SK-N-SH (cell line): ENCODE results near the gene UGT1A10. TPM values are rescaled to one million over a fixed set of nuclear protein-coding genes. Genes with fewer than 3 reads are reported as not detected.

Source experiments
- CTCF ChIA-PET: fragments of 300-600, 350-600 bp; formaldehyde crosslinking; extraction: SDS; loops from one replicate; lab custom pipeline; 2021; lab: Yijun Ruan, JAX
- POLR2A ChIA-PET: fragments of 350-600 bp; sonication (Branson Sonifier 250); formaldehyde crosslinking; extraction: SDS; loops from one replicate; lab custom pipeline; 2020; ENCODE audit warnings: antibody characterized with exemption, inconsistent platforms; lab: Yijun Ruan, JAX
- DNase-seq: peaks from one replicate; pipeline ENCODE4 v3.0.0; 2012
- H2AFZ ChIP-seq: fragments of 200-600 bp; sonication (generic); 2 replicates; pipeline ENCODE4 v1.8.1; 2016; ENCODE audit warnings: antibody characterized with exemption, mild to moderate bottlenecking, low read depth
- H3F3A ChIP-seq: fragments of 200-600 bp; sonication (generic); replicated peaks from 2 replicates; pipeline ENCODE3; 2016; ENCODE audit warnings: antibody characterized with exemption, mild to moderate bottlenecking; ENCODE audit not compliant: insufficient read depth
- H3K27ac ChIP-seq, 2 experiments: fragments of 200-500 bp in 1 of 2; fragments of 200-600 bp in 1 of 2; sonication (Bioruptor generic) in 1 of 2; sonication (generic), shearing (Covaris generic) in 1 of 2; 2 replicates each; pipeline versions ENCODE4 v1.5.1 to v1.6.1; 2014 to 2016; ENCODE audit warnings: low read depth in 2 of 2, inconsistent platforms in 1 of 2, low read length in 1 of 2, mild to moderate bottlenecking in 1 of 2, mixed read lengths in 1 of 2
- H3K27me3 ChIP-seq: fragments of 200-600 bp; sonication (generic), shearing (Covaris generic); 2 replicates; pipeline ENCODE4 v1.6.1; 2016; ENCODE audit warnings: mixed run types; ENCODE audit not compliant: insufficient read depth
- H3K36me3 ChIP-seq, 2 experiments: fragments of 200-500 bp in 1 of 2; fragments of 200-600 bp in 1 of 2; sonication (Bioruptor generic) in 1 of 2; sonication (generic) in 1 of 2; replicated peaks in 1 of 2; 2 replicates each; pipeline versions ENCODE3 to v1.5.1; 2014 to 2016; ENCODE audit warnings: low read length in 1 of 2, mild to moderate bottlenecking in 1 of 2; ENCODE audit not compliant: insufficient read depth in 2 of 2, control insufficient read depth in 1 of 2
- H3K4me1 ChIP-seq, 2 experiments: fragments of 200-500 bp in 1 of 2; fragments of 200-600 bp in 1 of 2; sonication (Bioruptor generic) in 1 of 2; sonication (generic), shearing (Covaris generic) in 1 of 2; 2 replicates each; pipeline versions ENCODE4 v1.5.1 to v1.6.1; 2014 to 2016; ENCODE audit warnings: low read depth in 1 of 2, low read length in 1 of 2, mixed run types in 1 of 2; ENCODE audit not compliant: insufficient read depth in 2 of 2, control insufficient read depth in 1 of 2
- H3K4me2 ChIP-seq: fragments of 200-600 bp; sonication (generic), shearing (Covaris generic); 2 replicates; pipeline ENCODE4 v1.6.1; 2017; ENCODE audit warnings: mixed run types
- H3K4me3 ChIP-seq, 2 experiments: fragments of 200-500 bp in 1 of 2; fragments of 200-600 bp in 1 of 2; sonication (Bioruptor generic) in 1 of 2; sonication (generic), shearing (Covaris generic) in 1 of 2; 2 replicates each; pipeline versions ENCODE4 v1.5.1 to v1.8.1; 2014 to 2016; ENCODE audit warnings: low read depth in 2 of 2, inconsistent platforms in 1 of 2, low read length in 1 of 2, mild to moderate bottlenecking in 1 of 2, mixed read lengths in 1 of 2, moderate library complexity in 1 of 2
- H3K79me2 ChIP-seq: fragments of 200-600 bp; sonication (generic); 2 replicates; pipeline ENCODE4 v1.8.1; 2017; ENCODE audit warnings: mild to moderate bottlenecking; ENCODE audit not compliant: insufficient read depth
- H3K9ac ChIP-seq: fragments of 200-600 bp; sonication (generic); 2 replicates; pipeline ENCODE4 v1.6.1; 2017; ENCODE audit warnings: mixed run types
- H3K9me2 ChIP-seq: fragments of 200-600 bp; sonication (generic); 2 replicates; pipeline ENCODE4 v1.6.1; 2017; ENCODE audit warnings: mixed run types
- H3K9me3 ChIP-seq: fragments of 200-600 bp; sonication (generic); 2 replicates; pipeline ENCODE4 v1.6.1; 2017; ENCODE audit warnings: mixed run types, mild to moderate bottlenecking, moderate library complexity
- H4K20me1 ChIP-seq: fragments of 200-600 bp; sonication (generic); 2 replicates; pipeline ENCODE4 v1.6.1; 2017; ENCODE audit warnings: mild to moderate bottlenecking, mixed run types; ENCODE audit not compliant: insufficient read depth
- CHD2 ChIP-seq: fragments of 150-350 bp; IDR thresholded peaks from 2 replicates; pipeline ENCODE4 v1.6.1; 2018; ENCODE audit warnings: low read length; ENCODE audit not compliant: partially characterized antibody
- ELF1 ChIP-seq: IDR thresholded peaks from 2 replicates; pipeline ENCODE4 v1.4.0; 2012
- EZH2phosphoT487 ChIP-seq: fragments of 200-600 bp; sonication (generic); IDR thresholded peaks from 2 replicates; pipeline ENCODE4 v1.6.1; 2017; ENCODE audit warnings: low read depth, mixed run types, mild to moderate bottlenecking, antibody characterized with exemption, moderate library complexity, borderline replicate concordance
- FOXM1 ChIP-seq: IDR thresholded peaks from 2 replicates; pipeline ENCODE4 v1.4.0; 2012; ENCODE audit warnings: low read depth, mild to moderate bottlenecking
- GABPA ChIP-seq: IDR thresholded peaks from 2 replicates; pipeline ENCODE4 v1.4.0; 2012; ENCODE audit warnings: low read depth, mild to moderate bottlenecking
- JUND ChIP-seq: IDR thresholded peaks from 2 replicates; pipeline ENCODE4 v1.4.0; 2012
- MEF2A ChIP-seq: IDR thresholded peaks from 2 replicates; pipeline ENCODE4 v1.4.0; 2012; ENCODE audit warnings: low read depth, borderline replicate concordance
- NRF1 ChIP-seq: IDR thresholded peaks from 2 replicates; pipeline ENCODE4 v1.6.1; 2012; ENCODE audit warnings: low read depth, mild to moderate bottlenecking, low read length
- POLR2AphosphoS5 ChIP-seq: IDR thresholded peaks from 2 replicates; pipeline ENCODE4 v1.6.1; 2012; ENCODE audit warnings: low read depth, low read length
- RCOR1 ChIP-seq: fragments of 150-350 bp; IDR thresholded peaks from 2 replicates; pipeline ENCODE4 v1.6.1; 2017; ENCODE audit warnings: antibody characterized with exemption, low read length
- SIN3A ChIP-seq: IDR thresholded peaks from 2 replicates; pipeline ENCODE4 v1.6.1; 2012; ENCODE audit warnings: low read depth, mild to moderate bottlenecking, low read length, moderate library complexity, borderline replicate concordance
- TAF1 ChIP-seq: IDR thresholded peaks from 2 replicates; pipeline ENCODE4 v1.6.1; 2012; ENCODE audit warnings: low read depth, mild to moderate bottlenecking, low read length, moderate library complexity, borderline replicate concordance
- TEAD4 ChIP-seq: IDR thresholded peaks from 2 replicates; pipeline ENCODE4 v1.4.0; 2012; ENCODE audit warnings: mild to moderate bottlenecking, borderline replicate concordance; ENCODE audit not compliant: insufficient read depth
- YY1 ChIP-seq: IDR thresholded peaks from 2 replicates; pipeline ENCODE4 v1.4.0; 2012; ENCODE audit warnings: low read depth, mild to moderate bottlenecking
- polyA plus RNA-seq, 3 experiments: library from polyadenylated mRNA; depleted of rRNA; stranded (reverse); fragments of >200 nt; gene quantifications; 2 replicates each; pipeline ENCODE4 v1.2.3, GENCODE V29; 2012
- TF ChIP-seq, protein P1 (sequence below): IDR thresholded peaks from 2 replicates; pipeline ENCODE4 v1.6.1; 2012; ENCODE audit warnings: mild to moderate bottlenecking, low read depth, low read length, moderate library complexity
- TF ChIP-seq, protein P2 (sequence below): IDR thresholded peaks from 2 replicates; pipeline ENCODE4 v1.4.0; 2012; ENCODE audit warnings: low read depth, borderline replicate concordance

The UGT1A10 gene
- polyA plus RNA-seq, 1 of the 3 experiments (the other 2 are of a cell fraction), result not detected

DNA sequence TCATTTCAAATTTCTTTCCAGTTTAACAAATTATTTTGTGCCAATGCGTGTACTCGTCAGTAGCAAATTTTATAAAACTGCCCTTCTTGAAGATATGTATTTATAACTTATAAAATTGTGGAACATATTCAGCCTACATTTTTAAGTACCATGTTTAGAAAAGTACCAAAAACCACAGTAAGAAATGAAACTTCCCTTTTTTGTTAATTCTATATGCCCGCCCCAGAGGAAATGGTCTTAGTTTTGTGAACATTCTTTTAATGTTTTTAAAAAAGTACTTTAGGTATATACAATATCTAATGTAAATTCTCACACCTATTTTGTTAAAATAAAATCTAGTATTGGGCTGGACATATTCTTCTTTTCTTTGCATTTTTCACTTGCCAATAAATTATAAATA, 36.6 kb downstream of the UGT1A10 start (continued):
- TF ChIP-seq EZH2phosphoT487 (no peak), YY1 (no peak), FOXM1 (no peak)

DNA sequence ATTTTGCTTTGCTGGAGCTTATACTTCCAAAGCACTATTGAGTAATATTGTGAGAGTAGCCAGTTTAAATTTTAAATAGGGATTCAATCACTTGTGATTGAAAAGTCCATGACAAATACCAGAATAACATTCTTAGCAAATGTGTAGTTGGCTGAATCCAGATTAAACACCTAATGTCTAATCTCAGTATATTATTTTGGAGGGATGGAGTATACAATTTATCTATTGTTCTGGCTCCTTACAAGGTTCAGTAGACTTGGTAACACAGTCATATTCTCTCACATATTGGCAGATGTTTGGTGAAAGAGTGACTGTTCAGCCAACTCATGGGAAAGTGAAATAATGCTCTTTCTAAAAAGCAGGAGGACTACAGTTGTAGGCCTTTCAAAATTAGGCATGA, 37.6 kb downstream of the UGT1A10 start:
- POLR2A ChIA-PET, result no interaction called here

More for the DNA sequence above, 37.6 kb downstream of the UGT1A10 start:
- Histone ChIP-seq H3K4me1 (no peaks in the 10 kb centered on the region), H3K36me3 (no peaks in the 10 kb centered on the region), H3K9ac (no peak overlapping the region), H3F3A (no peaks in the 10 kb centered on the region), H3K4me3 (no peak overlapping the region), H3K4me2 (no peak overlapping the region), H4K20me1 (no peaks in the 10 kb centered on the region), H2AFZ (no peak overlapping the region), H3K27ac (no peak overlapping the region), H3K9me2 (no peaks in the 10 kb centered on the region), H3K9me3 (no peaks in the 10 kb centered on the region), H3K27me3 (no peaks in the 10 kb centered on the region), H3K79me2 (no peaks in the 10 kb centered on the region)
- CTCF ChIA-PET, result no interaction called here
- no peak for DNase-seq
- no peak for TF ChIP-seq CHD2
- no peak for TF ChIP-seq RCOR1
- TF ChIP-seq POLR2AphosphoS5, result no peak
- TF ChIP-seq MEF2A, result no peak
- TF ChIP-seq FOXM1, result no peak
- TF ChIP-seq, protein P1, sequence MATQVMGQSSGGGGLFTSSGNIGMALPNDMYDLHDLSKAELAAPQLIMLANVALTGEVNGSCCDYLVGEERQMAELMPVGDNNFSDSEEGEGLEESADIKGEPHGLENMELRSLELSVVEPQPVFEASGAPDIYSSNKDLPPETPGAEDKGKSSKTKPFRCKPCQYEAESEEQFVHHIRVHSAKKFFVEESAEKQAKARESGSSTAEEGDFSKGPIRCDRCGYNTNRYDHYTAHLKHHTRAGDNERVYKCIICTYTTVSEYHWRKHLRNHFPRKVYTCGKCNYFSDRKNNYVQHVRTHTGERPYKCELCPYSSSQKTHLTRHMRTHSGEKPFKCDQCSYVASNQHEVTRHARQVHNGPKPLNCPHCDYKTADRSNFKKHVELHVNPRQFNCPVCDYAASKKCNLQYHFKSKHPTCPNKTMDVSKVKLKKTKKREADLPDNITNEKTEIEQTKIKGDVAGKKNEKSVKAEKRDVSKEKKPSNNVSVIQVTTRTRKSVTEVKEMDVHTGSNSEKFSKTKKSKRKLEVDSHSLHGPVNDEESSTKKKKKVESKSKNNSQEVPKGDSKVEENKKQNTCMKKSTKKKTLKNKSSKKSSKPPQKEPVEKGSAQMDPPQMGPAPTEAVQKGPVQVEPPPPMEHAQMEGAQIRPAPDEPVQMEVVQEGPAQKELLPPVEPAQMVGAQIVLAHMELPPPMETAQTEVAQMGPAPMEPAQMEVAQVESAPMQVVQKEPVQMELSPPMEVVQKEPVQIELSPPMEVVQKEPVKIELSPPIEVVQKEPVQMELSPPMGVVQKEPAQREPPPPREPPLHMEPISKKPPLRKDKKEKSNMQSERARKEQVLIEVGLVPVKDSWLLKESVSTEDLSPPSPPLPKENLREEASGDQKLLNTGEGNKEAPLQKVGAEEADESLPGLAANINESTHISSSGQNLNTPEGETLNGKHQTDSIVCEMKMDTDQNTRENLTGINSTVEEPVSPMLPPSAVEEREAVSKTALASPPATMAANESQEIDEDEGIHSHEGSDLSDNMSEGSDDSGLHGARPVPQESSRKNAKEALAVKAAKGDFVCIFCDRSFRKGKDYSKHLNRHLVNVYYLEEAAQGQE, result no peak
- TF ChIP-seq SIN3A, result no peak
- no peak for TF ChIP-seq EZH2phosphoT487
- no peak for TF ChIP-seq ELF1
- no peak for TF ChIP-seq TEAD4
- TF ChIP-seq, protein P2, sequence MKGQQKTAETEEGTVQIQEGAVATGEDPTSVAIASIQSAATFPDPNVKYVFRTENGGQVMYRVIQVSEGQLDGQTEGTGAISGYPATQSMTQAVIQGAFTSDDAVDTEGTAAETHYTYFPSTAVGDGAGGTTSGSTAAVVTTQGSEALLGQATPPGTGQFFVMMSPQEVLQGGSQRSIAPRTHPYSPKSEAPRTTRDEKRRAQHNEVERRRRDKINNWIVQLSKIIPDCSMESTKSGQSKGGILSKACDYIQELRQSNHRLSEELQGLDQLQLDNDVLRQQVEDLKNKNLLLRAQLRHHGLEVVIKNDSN, result no peak
- TF ChIP-seq GABPA, result no peak
- no peak for TF ChIP-seq JUND
- TF ChIP-seq NRF1, result no peak
- no peak for TF ChIP-seq TAF1
